HepG2 (cell line): ENCODE data around the gene HNF1B. TPM values are rescaled to one million over a fixed set of nuclear protein-coding genes. Genes with fewer than 3 reads are reported as not detected.
A peak's percentile ranks its signal among the peaks of the same experiment; 100 is the strongest.

Experiments used
- CENPX ChIP-seq: sonication (generic); formaldehyde crosslinking; IDR thresholded peaks from 2 replicates; pipeline ENCODE4 v1.9.0; 2021; ENCODE audit warnings: mild to moderate bottlenecking, missing genetic modification reagents, moderate library complexity
- DNMT1 ChIP-seq: sonication (generic); formaldehyde crosslinking; IDR thresholded peaks from 2 replicates; pipeline ENCODE4 v1.5.1; 2020; ENCODE audit warnings: mild to moderate bottlenecking, missing genetic modification reagents
- MXD3 ChIP-seq: IDR thresholded peaks from 2 replicates; pipeline ENCODE4 v1.6.1; 2016; ENCODE audit warnings: mild to moderate bottlenecking, missing biosample characterization, missing genetic modification reagents
- NAIF1 ChIP-seq: sonication (generic); formaldehyde crosslinking; IDR thresholded peaks from 2 replicates; pipeline ENCODE4 v1.5.0; 2020; ENCODE audit warnings: mild to moderate bottlenecking, missing genetic modification reagents, borderline replicate concordance
- SCMH1 ChIP-seq: sonication (generic); formaldehyde crosslinking; IDR thresholded peaks from 2 replicates; pipeline ENCODE4 v1.9.0; 2021; ENCODE audit warnings: missing genetic modification reagents, mild to moderate bottlenecking, borderline replicate concordance
- YY1 ChIP-seq: IDR thresholded peaks from 2 replicates; pipeline ENCODE4 v1.6.1; 2011; ENCODE audit warnings: low read length, low read depth, moderate library complexity, mild to moderate bottlenecking; ENCODE audit not compliant: insufficient read depth, insufficient replicate concordance
- ZKSCAN5 ChIP-seq: sonication (generic); formaldehyde crosslinking; IDR thresholded peaks from 2 replicates; pipeline ENCODE4 v1.5.1; 2020; ENCODE audit warnings: mild to moderate bottlenecking, missing genetic modification reagents
- ZNF260 ChIP-seq: sonication (generic); formaldehyde crosslinking; IDR thresholded peaks from 2 replicates; pipeline ENCODE4 v1.4.0; 2020; ENCODE audit warnings: missing genetic modification reagents, low read depth, mild to moderate bottlenecking, borderline replicate concordance
- ZNF333 ChIP-seq: sonication (generic); formaldehyde crosslinking; IDR thresholded peaks from 2 replicates; pipeline ENCODE4 v1.4.0; 2020; ENCODE audit warnings: mild to moderate bottlenecking, missing genetic modification reagents, borderline replicate concordance
- ZNF430 ChIP-seq: sonication (generic); formaldehyde crosslinking; IDR thresholded peaks from 2 replicates; pipeline ENCODE4 v1.9.0; 2021; ENCODE audit warnings: mild to moderate bottlenecking, missing genetic modification reagents
- ZNF749 ChIP-seq: sonication (generic); formaldehyde crosslinking; IDR thresholded peaks from 2 replicates; pipeline ENCODE4 v1.8.0; 2022; ENCODE audit warnings: mild to moderate bottlenecking, missing genetic modification reagents, moderate library complexity, borderline replicate concordance
- ZNF816 ChIP-seq: sonication (generic); formaldehyde crosslinking; IDR thresholded peaks from 2 replicates; pipeline ENCODE4 v1.8.0; 2022; ENCODE audit warnings: missing genetic modification reagents, mild to moderate bottlenecking, borderline replicate concordance
- ZXDC ChIP-seq: sonication (generic); formaldehyde crosslinking; IDR thresholded peaks from 2 replicates; pipeline ENCODE4 v1.5.0; 2020; ENCODE audit warnings: mild to moderate bottlenecking, missing genetic modification reagents
- polyA plus RNA-seq, 8 experiments: library from polyadenylated mRNA; depleted of rRNA in 3 of 8; stranded (reverse) in 7 of 8; unstranded in 1 of 8; fragments of >200 nt; fragmentation: Illumina TruSeq in 4 of 8; extraction: Trizol in 4 of 8; gene quantifications; 2 replicates each; pipeline versions ENCODE4 v1.2.1 to v1.2.3, GENCODE V29; 2011 to 2016; ENCODE audit warnings: low read depth in 4 of 8, missing spikeins in 1 of 8, mixed read lengths in 1 of 8; ENCODE audit not compliant: insufficient read depth in 1 of 8
- total RNA-seq, 5 experiments: library from RNA; depleted of rRNA; stranded (reverse); fragments of >200 nt; fragmentation: Illumina TruSeq; extraction: Trizol; gene quantifications; 2 replicates each; pipeline ENCODE4 v1.2.3, GENCODE V29; 2016; ENCODE audit warnings: low read depth in 1 of 5
- TF ChIP-seq, protein P1 (sequence below): sonication (generic); IDR thresholded peaks from 2 replicates; pipeline ENCODE4 v1.6.1; 2016; ENCODE audit warnings: low read depth, borderline replicate concordance
- TF ChIP-seq, protein P2 (sequence below): sonication (generic); formaldehyde crosslinking; IDR thresholded peaks from 2 replicates; pipeline ENCODE4 v1.4.0; 2020; ENCODE audit warnings: missing genetic modification reagents, borderline replicate concordance

HNF1B gene
- total and polyA plus RNA-seq, 2 of the 13 experiments (the other 11 are each of a cell fraction or from before 2014, with no cell fraction given): 1.9 to 5.3 TPM

GRCh38 chr17:37743875-37744632 is 805 bp downstream of the HNF1B start (continued):
- no peak for TF ChIP-seq YY1
- TF ChIP-seq ZKSCAN5: no peak
- TF ChIP-seq SCMH1: no peak
- TF ChIP-seq ZNF333 (CRISPR knock-in tag): no peak
- TF ChIP-seq, protein P1, sequence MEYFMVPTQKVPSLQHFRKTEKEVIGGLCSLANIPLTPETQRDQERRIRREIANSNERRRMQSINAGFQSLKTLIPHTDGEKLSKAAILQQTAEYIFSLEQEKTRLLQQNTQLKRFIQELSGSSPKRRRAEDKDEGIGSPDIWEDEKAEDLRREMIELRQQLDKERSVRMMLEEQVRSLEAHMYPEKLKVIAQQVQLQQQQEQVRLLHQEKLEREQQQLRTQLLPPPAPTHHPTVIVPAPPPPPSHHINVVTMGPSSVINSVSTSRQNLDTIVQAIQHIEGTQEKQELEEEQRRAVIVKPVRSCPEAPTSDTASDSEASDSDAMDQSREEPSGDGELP: no peak
- TF ChIP-seq ZNF749 (CRISPR knock-in tag): peak; percentile 59; the same call in 1 of the 2 replicates
- no peak for TF ChIP-seq ZNF260 (CRISPR knock-in tag)
- no peak for TF ChIP-seq NAIF1
- TF ChIP-seq, protein P2, sequence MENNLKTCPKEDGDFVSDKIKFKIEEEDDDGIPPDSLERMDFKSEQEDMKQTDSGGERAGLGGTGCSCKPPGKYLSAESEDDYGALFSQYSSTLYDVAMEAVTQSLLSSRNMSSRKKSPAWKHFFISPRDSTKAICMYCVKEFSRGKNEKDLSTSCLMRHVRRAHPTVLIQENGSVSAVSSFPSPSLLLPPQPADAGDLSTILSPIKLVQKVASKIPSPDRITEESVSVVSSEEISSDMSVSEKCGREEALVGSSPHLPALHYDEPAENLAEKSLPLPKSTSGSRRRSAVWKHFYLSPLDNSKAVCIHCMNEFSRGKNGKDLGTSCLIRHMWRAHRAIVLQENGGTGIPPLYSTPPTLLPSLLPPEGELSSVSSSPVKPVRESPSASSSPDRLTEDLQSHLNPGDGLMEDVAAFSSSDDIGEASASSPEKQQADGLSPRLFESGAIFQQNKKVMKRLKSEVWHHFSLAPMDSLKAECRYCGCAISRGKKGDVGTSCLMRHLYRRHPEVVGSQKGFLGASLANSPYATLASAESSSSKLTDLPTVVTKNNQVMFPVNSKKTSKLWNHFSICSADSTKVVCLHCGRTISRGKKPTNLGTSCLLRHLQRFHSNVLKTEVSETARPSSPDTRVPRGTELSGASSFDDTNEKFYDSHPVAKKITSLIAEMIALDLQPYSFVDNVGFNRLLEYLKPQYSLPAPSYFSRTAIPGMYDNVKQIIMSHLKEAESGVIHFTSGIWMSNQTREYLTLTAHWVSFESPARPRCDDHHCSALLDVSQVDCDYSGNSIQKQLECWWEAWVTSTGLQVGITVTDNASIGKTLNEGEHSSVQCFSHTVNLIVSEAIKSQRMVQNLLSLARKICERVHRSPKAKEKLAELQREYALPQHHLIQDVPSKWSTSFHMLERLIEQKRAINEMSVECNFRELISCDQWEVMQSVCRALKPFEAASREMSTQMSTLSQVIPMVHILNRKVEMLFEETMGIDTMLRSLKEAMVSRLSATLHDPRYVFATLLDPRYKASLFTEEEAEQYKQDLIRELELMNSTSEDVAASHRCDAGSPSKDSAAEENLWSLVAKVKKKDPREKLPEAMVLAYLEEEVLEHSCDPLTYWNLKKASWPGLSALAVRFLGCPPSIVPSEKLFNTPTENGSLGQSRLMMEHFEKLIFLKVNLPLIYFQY (CRISPR knock-in tag): no peak
- no peak for TF ChIP-seq DNMT1
- peak; percentile 45; the same call in 1 of the 2 replicates for TF ChIP-seq MXD3 (CRISPR knock-in tag)
- no peak for TF ChIP-seq ZNF430 (CRISPR knock-in tag)
- no peak for TF ChIP-seq ZXDC (CRISPR knock-in tag)
- no peak for TF ChIP-seq CENPX (CRISPR knock-in tag)
- no peak for TF ChIP-seq ZNF816 (CRISPR knock-in tag)
